MM.1S (cell line): Measurements from ENCODE around the gene ADAMTS2.
"Not testable (repeated sequence)": the region's sequence is repeated elsewhere in the genome, so short reads cannot be mapped to it uniquely, and the experiment has no call there.

Source experiments
- DNase-seq: peaks from one replicate; pipeline ENCODE4 v3.0.0-alpha.2; 2015
- H2AFZ ChIP-seq: fragments of 300-600 bp; sonication (generic); 2 replicates; pipeline ENCODE4 v1.6.0; 2016; ENCODE audit warnings: antibody characterized with exemption, low read length
- H3F3A ChIP-seq: fragments of 300-600 bp; sonication (generic); 2 replicates; pipeline ENCODE4 v1.6.1; 2016; ENCODE audit warnings: mild to moderate bottlenecking, antibody characterized with exemption, low read length, moderate library complexity, mixed read lengths; ENCODE audit not compliant: insufficient read depth
- H3K27ac ChIP-seq: fragments of 300-600 bp; sonication (generic); 2 replicates; pipeline ENCODE4 v1.5.1; 2016; ENCODE audit warnings: mild to moderate bottlenecking, low read length
- H3K27me3 ChIP-seq: fragments of 300-600 bp; sonication (generic); replicated peaks from 2 replicates; pipeline ENCODE4 v1.6.0; 2016; ENCODE audit warnings: low read length; ENCODE audit not compliant: insufficient read depth
- H3K36me3 ChIP-seq: fragments of 300-600 bp; sonication (generic); replicated peaks from 2 replicates; pipeline ENCODE4 v1.6.1; 2016; ENCODE audit warnings: mild to moderate bottlenecking, low read length, mixed read lengths; ENCODE audit not compliant: insufficient read depth
- H3K4me1 ChIP-seq: fragments of 300-600 bp; sonication (generic); 2 replicates; pipeline ENCODE4 v1.6.1; 2016; ENCODE audit warnings: low read length, mixed read lengths
- H3K4me2 ChIP-seq: fragments of 300-600 bp; sonication (generic); 2 replicates; pipeline ENCODE4 v1.6.0; 2016; ENCODE audit warnings: low read depth, low read length
- H3K4me3 ChIP-seq: fragments of 300-600 bp; sonication (generic); 2 replicates; pipeline ENCODE4 v1.5.1; 2016; ENCODE audit warnings: low read length, mixed read lengths
- H3K79me2 ChIP-seq: fragments of 300-600 bp; sonication (generic); 2 replicates; pipeline ENCODE4 v1.6.1; 2016; ENCODE audit warnings: mixed run types, low read length, mixed read lengths
- H3K9ac ChIP-seq: fragments of 300-600 bp; sonication (generic); 2 replicates; pipeline ENCODE4 v1.6.1; 2016; ENCODE audit warnings: low read length, mixed read lengths
- H3K9me2 ChIP-seq: fragments of 300-600 bp; sonication (generic); replicated peaks from 2 replicates; pipeline ENCODE4 v1.6.1; 2016; ENCODE audit warnings: mild to moderate bottlenecking, low read length, mixed read lengths; ENCODE audit not compliant: insufficient read depth
- H3K9me3 ChIP-seq: fragments of 300-600 bp; sonication (generic); replicated peaks from 2 replicates; pipeline ENCODE4 v1.6.1; 2016; ENCODE audit warnings: mild to moderate bottlenecking, low read length, mixed read lengths; ENCODE audit not compliant: insufficient read depth
- H4K20me1 ChIP-seq: fragments of 300-600 bp; sonication (generic); 2 replicates; pipeline ENCODE4 v1.6.1; 2016; ENCODE audit warnings: mild to moderate bottlenecking, low read length, moderate library complexity, mixed read lengths; ENCODE audit not compliant: insufficient read depth
- EZH2 ChIP-seq: fragments of 300-600 bp; sonication (generic); optimal IDR thresholded peaks from 2 replicates; pipeline ENCODE3; 2017; ENCODE audit warnings: low read depth, mild to moderate bottlenecking, antibody characterized with exemption, low read length, mixed read lengths
- EZH2phosphoT487 ChIP-seq: fragments of 300-600 bp; sonication (generic); IDR thresholded peaks from 2 replicates; pipeline ENCODE4 v1.6.1; 2018; ENCODE audit warnings: antibody characterized with exemption, low read length
- TF ChIP-seq, protein P1 (sequence below): fragments of 300-600 bp; sonication (generic); IDR thresholded peaks from 2 replicates; pipeline ENCODE4 v1.5.1; 2016; ENCODE audit warnings: antibody characterized with exemption, low read length, mixed read lengths

Gene ADAMTS2

DNA sequence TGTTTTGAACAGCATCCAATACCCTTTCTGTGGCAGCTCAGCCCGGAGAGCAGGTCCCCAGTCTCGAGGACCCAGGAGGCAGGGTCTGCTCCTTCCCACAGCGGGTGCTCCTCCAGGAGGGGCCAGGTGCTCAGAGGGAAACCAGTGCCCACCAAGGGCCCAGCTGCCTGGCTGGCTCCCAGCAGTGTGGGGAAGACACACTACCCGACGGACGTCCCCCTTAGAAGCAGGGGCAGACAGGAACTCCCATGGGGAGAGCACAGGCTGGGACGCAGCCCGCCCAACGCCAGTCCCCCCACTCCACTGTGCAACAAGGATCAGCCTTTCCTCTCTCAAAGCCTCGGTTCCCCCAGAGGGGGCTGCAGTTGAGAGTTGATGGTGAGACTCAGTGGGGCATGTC, 57.6 kb downstream of the ADAMTS2 start:
- Histone ChIP-seq H4K20me1 (no peaks in the 10 kb centered on the region), H2AFZ (no peak overlapping the region), H3K79me2 (no peaks in the 10 kb centered on the region), H3K9me3 (no peaks in the 10 kb centered on the region), H3K9ac (no peak overlapping the region), H3K36me3 (no peaks in the 10 kb centered on the region), H3K27ac (no peak overlapping the region), H3K9me2 (no peaks in the 10 kb centered on the region), H3K27me3 (peaks cover 36% of the 10 kb centered on the region), H3K4me2 (no peak overlapping the region), H3K4me3 (no peak overlapping the region), H3F3A (no peaks in the 10 kb centered on the region), H3K4me1 (no peaks in the 10 kb centered on the region)
- DNase-seq, result no peak
- no peak for TF ChIP-seq EZH2phosphoT487
- TF ChIP-seq EZH2, result no peak

GRCh38 chr5:179287071-179287470, 58.2 kb downstream of the ADAMTS2 start:
- Histone ChIP-seq H3K27ac (no peak overlapping the region), H2AFZ (no peak overlapping the region), H3K79me2 (no peaks in the 10 kb centered on the region), H3K4me3 (no peak overlapping the region), H3K36me3 (no peaks in the 10 kb centered on the region), H4K20me1 (no peaks in the 10 kb centered on the region), H3K27me3 (peaks cover 36% of the 10 kb centered on the region), H3K9me3 (no peaks in the 10 kb centered on the region), H3K4me2 (no peak overlapping the region), H3K9me2 (no peaks in the 10 kb centered on the region), H3F3A (no peaks in the 10 kb centered on the region), H3K9ac (no peak overlapping the region), H3K4me1 (no peaks in the 10 kb centered on the region)
- no peak for TF ChIP-seq EZH2phosphoT487
- TF ChIP-seq EZH2, result no peak
- TF ChIP-seq, protein P1, sequence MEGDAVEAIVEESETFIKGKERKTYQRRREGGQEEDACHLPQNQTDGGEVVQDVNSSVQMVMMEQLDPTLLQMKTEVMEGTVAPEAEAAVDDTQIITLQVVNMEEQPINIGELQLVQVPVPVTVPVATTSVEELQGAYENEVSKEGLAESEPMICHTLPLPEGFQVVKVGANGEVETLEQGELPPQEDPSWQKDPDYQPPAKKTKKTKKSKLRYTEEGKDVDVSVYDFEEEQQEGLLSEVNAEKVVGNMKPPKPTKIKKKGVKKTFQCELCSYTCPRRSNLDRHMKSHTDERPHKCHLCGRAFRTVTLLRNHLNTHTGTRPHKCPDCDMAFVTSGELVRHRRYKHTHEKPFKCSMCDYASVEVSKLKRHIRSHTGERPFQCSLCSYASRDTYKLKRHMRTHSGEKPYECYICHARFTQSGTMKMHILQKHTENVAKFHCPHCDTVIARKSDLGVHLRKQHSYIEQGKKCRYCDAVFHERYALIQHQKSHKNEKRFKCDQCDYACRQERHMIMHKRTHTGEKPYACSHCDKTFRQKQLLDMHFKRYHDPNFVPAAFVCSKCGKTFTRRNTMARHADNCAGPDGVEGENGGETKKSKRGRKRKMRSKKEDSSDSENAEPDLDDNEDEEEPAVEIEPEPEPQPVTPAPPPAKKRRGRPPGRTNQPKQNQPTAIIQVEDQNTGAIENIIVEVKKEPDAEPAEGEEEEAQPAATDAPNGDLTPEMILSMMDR, result no peak
- DNase-seq, result no peak

DNA sequence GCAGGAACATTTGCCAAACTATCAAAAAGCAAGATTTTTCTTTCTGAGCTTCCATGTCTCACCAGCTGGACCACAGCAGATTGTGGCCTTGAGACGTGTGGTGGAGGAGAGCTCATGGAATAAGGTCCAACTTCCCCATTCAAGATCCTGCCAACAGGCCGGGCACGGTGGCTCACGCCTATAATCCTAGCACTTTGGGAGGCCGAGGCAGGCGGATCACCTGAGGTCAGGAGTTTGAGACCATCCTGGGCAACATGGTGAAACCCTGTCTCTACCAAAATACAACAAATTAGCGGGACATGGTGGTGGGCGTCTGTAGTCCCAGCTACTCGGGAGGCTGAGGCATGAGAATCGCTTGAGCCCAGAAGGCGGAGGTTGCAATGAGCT, 59.5 kb downstream of the ADAMTS2 start:
- peaks cover 40% of the 10 kb centered on the region for H3K27me3 ChIP-seq
- not testable (repeated sequence) for H3K79me2 ChIP-seq, H3K9ac ChIP-seq, H3K9me2 ChIP-seq, H3K4me1 ChIP-seq, H4K20me1 ChIP-seq, H3F3A ChIP-seq, DNase-seq, H2AFZ ChIP-seq, H3K4me2 ChIP-seq, H3K4me3 ChIP-seq, H3K27ac ChIP-seq, H3K36me3 ChIP-seq, H3K9me3 ChIP-seq

DNA sequence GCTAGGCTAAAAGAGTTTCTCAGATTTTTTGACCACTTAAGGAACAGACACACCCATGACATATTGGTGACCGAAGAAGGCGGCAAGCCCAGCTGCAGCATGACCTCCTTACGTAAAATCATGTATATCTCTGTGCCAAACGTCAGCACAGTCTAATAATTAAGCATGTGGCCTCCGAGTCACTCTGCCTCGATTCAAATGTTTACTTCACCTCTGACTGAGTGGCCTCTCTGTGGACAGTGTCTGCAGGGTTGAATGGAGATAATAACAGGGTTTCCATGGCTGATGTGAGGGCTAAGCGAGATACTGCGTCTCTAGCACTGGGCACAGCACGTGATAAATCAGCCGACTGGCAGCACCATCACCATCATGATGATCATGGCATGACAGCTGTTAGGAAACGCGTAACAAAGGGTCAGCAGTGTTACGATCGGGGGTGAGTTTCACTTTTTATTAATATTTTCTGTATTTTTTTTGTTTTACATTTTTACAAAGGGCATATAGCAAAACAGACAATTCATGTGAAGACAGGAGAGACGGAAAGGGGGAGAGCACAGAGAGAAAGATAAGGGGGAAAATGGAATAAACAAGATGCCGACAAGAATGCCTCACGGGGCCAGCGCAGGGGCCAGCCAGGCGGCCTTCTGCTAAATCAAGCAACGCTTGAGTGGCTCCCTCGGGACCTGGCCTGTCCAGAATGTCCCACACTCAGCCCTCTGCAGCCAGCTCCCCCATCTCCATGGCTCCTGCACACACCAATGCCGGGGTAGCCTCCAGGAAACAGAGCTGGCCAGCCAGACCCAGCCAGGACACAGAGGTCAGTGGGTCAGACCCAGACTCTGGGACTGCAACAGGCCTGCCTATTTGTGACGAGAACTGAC, 60.3 kb downstream of the ADAMTS2 start:
- H3K9me2 ChIP-seq, result no peaks in the 10 kb centered on the region
- H3K4me1 ChIP-seq, result no peaks in the 10 kb centered on the region
- no peaks in the 10 kb centered on the region for H4K20me1 ChIP-seq
- no peaks in the 10 kb centered on the region for H3K36me3 ChIP-seq
- peaks cover 38% of the 10 kb centered on the region for H3K27me3 ChIP-seq
- H3K4me3 ChIP-seq, result no peak overlapping the region
- no peak for DNase-seq
- H3K9me3 ChIP-seq, result no peaks in the 10 kb centered on the region
- no peaks in the 10 kb centered on the region for H3K79me2 ChIP-seq
- TF ChIP-seq, protein P1, result no peak
- no peak for TF ChIP-seq EZH2phosphoT487
- TF ChIP-seq EZH2, result no peak
- no peaks in the 10 kb centered on the region for H3F3A ChIP-seq
- H2AFZ ChIP-seq, result no peak overlapping the region
- no peak overlapping the region for H3K4me2 ChIP-seq
- H3K9ac ChIP-seq, result no peak overlapping the region
- no peak overlapping the region for H3K27ac ChIP-seq

GRCh38 chr5:179283908-179284307, 61.4 kb downstream of the ADAMTS2 start:
- not testable (repeated sequence) for DNase-seq, H3K4me1 ChIP-seq, H3K9me2 ChIP-seq, H2AFZ ChIP-seq, H3K79me2 ChIP-seq, H3K4me2 ChIP-seq, H3K9ac ChIP-seq, H3K4me3 ChIP-seq, H3K9me3 ChIP-seq, H3K36me3 ChIP-seq, H3F3A ChIP-seq, H3K27ac ChIP-seq, H4K20me1 ChIP-seq
- H3K27me3 ChIP-seq, result peaks cover 31% of the 10 kb centered on the region
